Measurements from ENCODE around the gene USP16. TPM values are rescaled to one million over a fixed set of nuclear protein-coding genes. Genes with fewer than 3 reads are reported as not detected.

USP16 gene
- polyA plus RNA-seq, 2 of the 4 experiments (the other 2 are of a cell fraction), result 23.6 to 40.7 TPM

DNA sequence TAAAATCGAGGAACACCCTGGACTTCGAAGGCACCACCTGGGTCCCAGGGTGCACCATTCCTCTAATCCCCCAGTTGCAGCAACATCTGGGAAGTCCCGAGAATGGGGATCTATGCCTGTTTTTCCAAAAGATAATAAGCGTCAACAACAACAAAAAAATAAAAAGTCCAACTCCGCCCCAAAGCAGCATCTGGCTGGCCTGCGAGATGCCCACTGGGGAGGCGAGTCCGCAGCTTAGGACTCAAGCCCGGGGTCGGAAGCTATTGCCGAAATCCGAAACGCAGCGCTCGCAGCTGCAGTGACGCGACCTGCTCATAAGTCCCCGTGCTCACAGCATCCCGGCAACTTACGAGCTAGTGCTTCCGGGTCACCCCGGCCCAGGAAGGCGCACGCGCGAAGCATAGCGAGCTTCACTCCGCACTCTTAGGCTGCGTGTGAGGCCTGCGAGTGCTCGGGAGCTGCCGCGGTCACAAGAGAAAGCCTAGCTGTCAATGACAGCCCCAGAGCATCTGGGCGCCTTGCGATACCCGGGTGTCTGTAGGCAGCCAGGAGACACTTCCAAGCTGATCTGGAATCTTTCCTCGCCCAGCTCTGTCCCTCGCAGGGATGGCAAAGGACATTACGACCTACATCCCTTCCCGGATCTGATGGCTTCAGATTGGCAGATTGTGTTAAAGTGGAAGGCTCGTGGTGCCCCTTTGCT is 21.9 kb upstream of the USP16 start (continued):
- no peak for TF ChIP-seq HDAC2 (IDR thresholded peaks at IDR 0.05)
- TF ChIP-seq RARB (CRISPR knock-in tag; IDR thresholded peaks at IDR 0.05), result no peak
- no peak for TF ChIP-seq ZC3H11A (IDR thresholded peaks at IDR 0.05)
- TF ChIP-seq ZNF302 (CRISPR knock-in tag; IDR thresholded peaks at IDR 0.05), result no peak
- TF ChIP-seq MAX (IDR thresholded peaks at IDR 0.05), result peak; percentile 94
- 0 out of 2 replicates have a peak, but pooled peaks have one; percentile 20 for TF ChIP-seq RFX5 (IDR thresholded peaks at IDR 0.05)
- TF ChIP-seq HMGXB4 (CRISPR knock-in tag; IDR thresholded peaks at IDR 0.05; ENCODE audit: borderline replicate concordance), result no peak
- TF ChIP-seq MYC (IDR thresholded peaks at IDR 0.05; ENCODE audit: borderline replicate concordance, low read length), result peak; percentile 74; the same call in 1 of the 2 replicates
- no peak for TF ChIP-seq CEBPB (IDR thresholded peaks at IDR 0.05)
- TF ChIP-seq KDM5A (IDR thresholded peaks at IDR 0.05), result no peak
- TF ChIP-seq SREBF2 (IDR thresholded peaks at IDR 0.05), result no peak
- no peak for TF ChIP-seq CHD4 (IDR thresholded peaks at IDR 0.05; ENCODE audit: borderline replicate concordance)
- no peak for TF ChIP-seq FOXS1 (CRISPR knock-in tag; IDR thresholded peaks at IDR 0.05)
- TF ChIP-seq EP300 (IDR thresholded peaks at IDR 0.05), result no peak
- TF ChIP-seq MAZ (IDR thresholded peaks at IDR 0.05; ENCODE audit: borderline replicate concordance, low read depth, low read length), result 0 out of 2 replicates have a peak, but pooled peaks have one; percentile 34
- TF ChIP-seq GATA3 (IDR thresholded peaks at IDR 0.05; ENCODE audit: borderline replicate concordance), result no peak
- TF ChIP-seq ATOH8 (CRISPR knock-in tag; IDR thresholded peaks at IDR 0.05; ENCODE audit: low read depth), result peak; percentile 30; the same call in 1 of the 2 replicates
- no peak for TF ChIP-seq JUNB (IDR thresholded peaks at IDR 0.05)
- TF ChIP-seq RAD21 (conservative IDR thresholded peaks at IDR 0.05 in 1 of 2, IDR thresholded peaks at IDR 0.05 in 1 of 2), result no peak
- no peak for TF ChIP-seq MAFK (IDR thresholded peaks at IDR 0.05; ENCODE audit: partially characterized antibody)
- TF ChIP-seq CBX2 (IDR thresholded peaks at IDR 0.05; ENCODE audit: borderline replicate concordance, low read depth), result no peak
- TF ChIP-seq, protein P1, sequence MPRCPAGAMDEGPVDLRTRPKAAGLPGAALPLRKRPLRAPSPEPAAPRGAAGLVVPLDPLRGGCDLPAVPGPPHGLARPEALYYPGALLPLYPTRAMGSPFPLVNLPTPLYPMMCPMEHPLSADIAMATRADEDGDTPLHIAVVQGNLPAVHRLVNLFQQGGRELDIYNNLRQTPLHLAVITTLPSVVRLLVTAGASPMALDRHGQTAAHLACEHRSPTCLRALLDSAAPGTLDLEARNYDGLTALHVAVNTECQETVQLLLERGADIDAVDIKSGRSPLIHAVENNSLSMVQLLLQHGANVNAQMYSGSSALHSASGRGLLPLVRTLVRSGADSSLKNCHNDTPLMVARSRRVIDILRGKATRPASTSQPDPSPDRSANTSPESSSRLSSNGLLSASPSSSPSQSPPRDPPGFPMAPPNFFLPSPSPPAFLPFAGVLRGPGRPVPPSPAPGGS (IDR thresholded peaks at IDR 0.05), result peak; percentile 73; the same call in 1 of the 3 replicates
- TF ChIP-seq POLR2AphosphoS2 (conservative IDR thresholded peaks at IDR 0.05; ENCODE audit: low read length), result no peak
- TF ChIP-seq TFCP2L1 (CRISPR knock-in tag; IDR thresholded peaks at IDR 0.05), result no peak

DNA sequence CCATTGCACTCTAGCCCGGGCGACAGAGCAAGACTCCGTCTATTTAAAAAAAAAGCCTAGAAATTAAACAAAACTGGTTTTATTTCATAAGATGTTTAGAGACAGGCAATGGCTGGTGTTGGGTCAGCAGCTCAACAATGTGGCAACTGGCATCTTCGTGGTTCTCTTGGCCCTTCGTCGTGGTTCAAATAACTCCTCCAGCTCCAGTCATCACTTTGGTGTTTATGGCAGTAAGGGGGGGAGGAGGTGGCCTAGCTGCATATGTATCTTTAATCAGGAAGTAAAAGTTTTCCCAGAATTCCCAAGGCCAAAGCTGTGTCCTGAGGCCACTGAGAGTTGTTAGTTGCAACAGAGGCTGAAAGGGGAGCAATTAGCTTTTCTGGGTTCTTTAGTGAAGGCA is 18.8 kb upstream of the USP16 start:
- ATAC-seq, result no peak
- no peak for DNase-seq (ENCODE audit: low read depth in 1 of 2, low spot score in 1 of 2)
- POLR2A ChIA-PET, result interaction anchor here (1.0 kb wide), 2 partner anchors 19 to 68 kb away, joined by 4 to 5 read pairs; partner anchors contain the start of genes CCT8 and USP16
- Histone ChIP-seq H3K9me3 (no peaks in the 10 kb centered on the region), H3K4me3 (no peak overlapping the region), H3K4me2 (no peak overlapping the region), H3K4me1 (no peaks in the 10 kb centered on the region), H3K27ac (no peak overlapping the region)
- TF ChIP-seq RNF2 (IDR thresholded peaks at IDR 0.05; ENCODE audit: borderline replicate concordance, low read depth) (no peak), REST (IDR thresholded peaks at IDR 0.05) (no peak)
- WGBS (ENCODE audit: missing lambda C conversion rate), result 95% methylated on average over 6 of the region's 6 CpGs
- CTCF ChIA-PET, result interaction anchor here (0.7 kb wide), 1 partner anchor 16 kb away, joined by 3 read pairs; no protein-coding TSS in a partner anchor
- no peak for FAIRE-seq
